GM10847 (cell line): ENCODE data around the gene MRNIP.

Experiments
- POLR2A ChIP-seq: IDR thresholded peaks from 2 replicates; pipeline ENCODE4 v1.6.1; 2011; ENCODE audit not compliant: insufficient read length; ENCODE audit errors: extremely low read depth

MRNIP gene

DNA sequence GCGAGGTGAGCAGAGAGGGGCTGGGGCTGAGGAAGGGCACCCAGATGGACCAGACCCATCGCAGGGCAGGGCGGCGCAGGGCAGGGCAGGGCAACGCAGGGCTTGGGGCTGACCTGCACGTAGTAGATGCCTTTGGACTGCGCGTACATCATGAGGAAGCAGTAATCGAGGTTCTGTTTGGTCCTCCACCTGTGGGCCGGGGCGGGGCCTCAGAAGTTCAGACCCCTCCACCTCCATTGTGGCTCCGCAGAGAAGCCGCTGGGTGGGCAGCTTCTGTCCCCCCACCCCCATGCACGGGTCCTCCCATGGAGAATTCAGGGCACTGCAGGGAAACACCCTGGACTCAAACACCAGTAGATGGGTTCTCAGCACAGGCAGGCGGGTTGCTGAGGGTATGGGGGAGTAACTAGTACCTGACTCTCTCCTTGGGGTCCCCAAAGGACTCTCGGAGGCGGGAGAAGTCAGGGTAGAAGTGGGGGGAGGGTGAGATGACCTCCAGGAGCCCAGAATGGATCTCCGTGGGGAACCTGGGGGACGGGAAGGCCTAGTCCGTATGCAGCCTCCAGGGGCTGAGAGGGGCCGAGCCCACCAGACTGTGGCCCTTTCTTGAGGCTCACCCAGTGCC is 58.4 kb downstream of the MRNIP start:
- no peak for TF ChIP-seq POLR2A

DNA sequence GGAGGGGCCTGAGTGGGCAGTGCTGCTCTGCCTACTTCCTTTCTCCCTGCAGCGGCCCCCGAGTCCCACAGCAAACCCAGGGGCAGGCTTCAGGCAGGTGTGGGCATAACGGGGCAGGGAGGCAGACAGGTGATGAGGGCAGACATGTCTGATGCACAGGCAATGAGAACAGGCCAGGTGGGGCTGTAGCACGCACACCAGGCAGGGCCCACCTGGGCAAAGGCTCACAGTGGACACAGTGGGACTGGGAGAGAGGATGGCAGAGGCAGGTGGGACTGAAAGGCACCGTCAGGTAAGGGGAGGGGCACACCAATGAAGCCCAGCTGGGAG is 59.0 kb downstream of the MRNIP start:
- TF ChIP-seq POLR2A, result no peak

DNA sequence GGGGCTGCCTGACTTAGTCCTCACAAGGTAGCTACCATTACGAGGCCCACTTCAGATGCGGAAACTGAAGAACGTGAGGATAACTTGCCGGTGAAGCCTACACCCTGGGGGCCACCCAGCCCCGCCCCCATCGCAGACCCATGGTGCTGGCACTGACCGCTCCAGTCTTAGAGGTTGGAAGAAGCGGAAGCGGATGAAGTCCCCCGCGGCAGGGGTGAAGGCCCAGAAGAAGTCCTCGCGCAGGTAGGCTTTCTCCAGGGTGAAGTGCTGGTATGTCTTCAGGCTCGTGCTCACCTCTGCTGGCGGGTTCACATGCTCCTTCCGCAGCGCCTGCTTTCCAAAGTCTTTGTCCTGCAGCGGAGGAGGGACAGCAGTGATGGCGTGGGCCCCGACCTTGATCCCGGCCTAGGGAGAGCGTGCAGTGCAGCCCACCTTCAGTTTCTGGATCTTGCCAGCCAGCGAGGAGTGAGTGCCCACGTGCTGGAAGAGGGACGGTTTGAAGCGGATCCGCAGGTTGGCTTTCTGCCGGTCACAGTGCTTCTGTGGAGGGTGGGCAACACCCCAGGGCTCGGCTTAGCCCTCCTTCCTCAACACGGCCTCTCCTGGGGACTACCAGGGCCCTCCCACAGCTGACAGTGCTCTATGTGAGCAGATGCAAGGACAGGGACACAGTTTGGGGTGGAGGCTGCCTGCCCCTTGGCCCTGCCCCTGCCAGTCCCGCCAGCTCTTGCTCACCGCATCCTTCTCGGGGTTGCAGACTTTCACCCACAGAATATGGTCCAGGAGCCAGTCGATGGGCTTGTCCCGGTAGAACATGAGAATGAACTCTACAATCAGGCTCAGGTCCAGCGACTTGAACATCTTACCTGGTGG is 59.6 kb downstream of the MRNIP start:
- no peak for TF ChIP-seq POLR2A

DNA sequence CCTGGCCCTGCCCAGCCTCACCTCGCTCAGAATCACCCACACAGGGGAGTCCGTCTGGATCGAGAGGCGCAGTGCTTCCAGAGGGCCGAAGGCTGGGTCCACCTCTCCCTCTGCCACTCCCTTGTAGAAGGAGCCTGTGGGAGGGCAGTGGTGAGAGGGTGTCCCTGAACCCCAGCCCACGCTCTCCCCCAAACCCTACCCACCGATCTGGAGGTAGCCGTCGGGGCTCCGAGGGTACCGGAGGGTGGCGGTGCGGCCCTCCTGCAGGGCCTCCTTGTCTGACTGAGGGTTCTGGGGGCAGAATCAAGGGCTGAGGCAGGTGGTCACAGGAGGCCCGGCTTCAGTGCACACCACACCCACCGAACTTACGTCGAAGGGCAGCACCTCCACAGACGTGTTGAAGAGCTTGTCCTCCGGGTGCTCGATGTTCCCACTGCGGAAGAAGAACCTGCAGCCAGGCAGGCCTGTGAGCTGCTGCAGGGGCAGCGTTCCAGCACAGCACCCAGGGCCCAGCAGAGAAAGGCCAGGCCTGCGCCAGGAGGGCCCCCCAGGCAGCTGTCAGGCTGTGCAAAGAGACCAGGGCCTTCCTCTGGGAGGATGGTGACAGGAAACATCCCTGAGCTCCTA is 60.4 kb downstream of the MRNIP start:
- no peak for TF ChIP-seq POLR2A

DNA sequence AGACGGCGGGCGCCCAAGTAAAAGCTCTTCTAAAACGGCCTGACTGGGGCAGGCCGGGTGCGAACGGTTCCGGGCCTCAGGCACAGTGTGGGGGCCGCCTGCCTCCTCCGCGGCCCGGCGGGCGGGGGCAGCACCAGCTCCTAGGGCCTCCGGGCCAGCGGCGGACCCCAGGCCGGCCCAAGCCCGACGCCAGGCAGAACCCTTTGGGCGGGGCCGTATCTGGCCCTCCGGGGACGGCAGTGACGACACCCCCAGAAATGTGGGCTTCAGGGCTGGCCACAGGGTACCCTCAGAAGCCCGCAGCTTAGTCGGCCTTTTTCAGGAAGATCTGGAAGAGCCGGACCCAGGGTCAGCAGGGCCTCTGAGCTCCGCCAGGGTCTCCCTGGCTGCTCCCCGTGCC is 60.9 kb downstream of the MRNIP start:
- no peak for TF ChIP-seq POLR2A

DNA sequence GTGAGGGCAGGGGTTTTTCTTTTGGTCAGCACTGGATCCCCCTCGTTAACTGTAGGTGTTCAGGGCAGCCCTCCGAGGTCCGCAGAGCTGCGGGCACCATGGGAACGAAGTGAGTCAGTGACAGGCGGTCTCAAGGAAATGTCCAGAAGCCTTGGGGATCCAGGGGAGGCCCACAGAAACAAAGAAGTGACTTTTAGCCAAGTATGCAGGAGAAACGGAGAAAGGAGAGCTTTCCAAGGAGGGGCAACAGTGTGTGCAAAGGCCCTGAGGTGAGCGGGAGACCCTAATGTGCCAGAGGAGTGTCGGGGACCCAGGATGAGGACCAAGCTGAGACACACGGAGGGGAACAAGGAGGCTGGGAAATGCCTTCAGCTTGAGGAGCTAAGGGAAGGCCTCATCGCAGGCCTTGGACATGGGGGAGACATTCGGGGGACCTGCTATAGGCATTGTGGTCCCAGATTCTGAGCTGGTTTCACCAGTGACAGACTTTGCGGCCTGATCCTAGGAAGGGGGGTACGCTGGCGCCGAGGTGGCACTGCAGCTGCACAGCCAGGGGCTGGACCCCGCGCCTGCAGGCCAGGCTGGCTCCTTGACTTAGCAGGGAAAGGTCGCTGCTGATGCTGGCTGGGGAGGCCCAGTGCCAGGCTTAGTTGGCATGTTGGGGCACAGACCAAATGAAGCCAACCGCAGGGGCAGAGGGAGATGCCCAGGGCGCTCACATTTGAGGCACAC is 61.6 kb downstream of the MRNIP start:
- peak; percentile 0 for TF ChIP-seq POLR2A

DNA sequence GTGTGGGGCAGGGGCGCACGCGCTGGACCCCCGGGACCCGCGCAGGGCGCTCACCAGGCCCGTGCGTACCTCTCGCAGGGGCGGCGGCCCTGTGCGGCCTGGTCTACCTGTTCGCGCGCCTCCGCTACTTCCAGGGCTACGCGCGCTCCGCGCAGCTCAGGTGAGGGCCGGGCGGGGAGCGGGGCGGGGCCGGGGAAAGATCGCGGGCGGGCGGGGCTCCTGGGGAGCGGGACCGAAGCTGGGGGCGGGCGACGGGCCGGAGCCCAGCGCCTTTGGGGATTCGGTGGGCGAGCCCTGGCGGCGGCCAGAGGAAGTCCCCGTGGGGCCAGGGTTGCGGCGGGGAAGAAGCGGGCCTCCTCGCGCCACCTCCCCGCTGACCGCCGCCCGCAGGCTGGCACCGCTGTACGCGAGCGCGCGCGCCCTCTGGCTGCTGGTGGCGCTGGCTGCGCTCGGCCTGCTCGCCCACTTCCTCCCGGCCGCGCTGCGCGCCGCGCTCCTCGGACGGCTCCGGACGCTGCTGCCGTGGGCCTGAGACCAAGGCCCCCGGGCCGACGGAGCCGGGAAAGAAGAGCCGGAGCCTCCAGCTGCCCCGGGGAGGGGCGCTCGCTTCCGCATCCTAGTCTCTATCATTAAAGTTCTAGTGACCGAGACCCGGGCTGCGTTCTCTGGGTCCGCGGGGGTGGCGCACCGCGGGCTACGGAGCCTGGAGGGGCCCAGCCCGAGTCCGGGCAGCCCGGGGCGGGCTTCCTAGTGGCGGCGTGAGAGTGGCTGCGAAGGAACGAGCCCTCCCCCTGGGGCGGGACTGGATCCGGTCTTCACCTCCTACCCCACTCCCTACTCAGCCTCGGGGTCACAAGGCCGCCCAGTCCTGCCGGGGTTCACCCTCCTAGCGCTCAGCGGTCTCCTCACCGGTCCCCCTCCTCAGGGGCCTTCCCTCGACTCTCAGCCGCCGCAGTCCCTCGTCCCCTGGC is 62.5 kb downstream of the MRNIP start:
- peak; percentile 13 for TF ChIP-seq POLR2A

DNA sequence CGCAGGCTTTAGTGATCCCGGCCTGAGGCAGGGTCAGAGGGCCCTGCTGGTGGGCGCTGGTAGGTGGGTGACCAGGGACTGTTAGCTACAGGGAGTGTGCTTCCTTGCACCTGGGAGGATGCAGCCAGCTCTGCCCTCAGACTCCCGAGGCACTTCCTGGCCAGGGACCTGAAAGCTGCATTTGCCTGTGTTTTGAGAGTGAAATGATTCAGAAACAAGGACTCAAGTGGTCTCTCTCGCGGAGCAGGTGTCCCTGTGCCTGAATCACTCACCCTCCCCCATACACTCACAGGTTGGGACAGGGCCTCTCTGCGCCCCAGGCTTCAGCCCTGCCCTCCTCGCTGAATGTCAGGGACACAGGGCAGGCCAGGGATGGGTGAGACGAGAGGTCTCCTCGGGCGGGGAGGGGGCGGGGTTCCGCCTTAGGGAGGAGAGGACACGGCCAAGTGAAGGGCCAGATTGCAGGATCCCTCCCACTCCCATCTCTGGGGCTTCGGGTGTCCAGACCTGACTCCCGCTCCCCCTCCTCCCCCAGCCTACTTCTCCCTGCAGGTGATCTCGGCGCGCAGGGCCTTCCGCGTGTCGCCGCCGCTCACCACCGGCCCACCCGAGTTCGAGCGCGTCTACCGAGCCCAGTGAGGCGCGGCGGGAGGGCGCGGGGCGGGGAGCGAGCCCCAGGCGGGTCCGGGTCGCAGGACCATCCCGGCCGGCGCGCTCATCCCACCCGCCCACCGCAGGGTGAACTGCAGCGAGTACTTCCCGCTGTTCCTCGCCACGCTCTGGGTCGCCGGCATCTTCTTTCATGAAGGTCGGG is 63.4 kb downstream of the MRNIP start:
- TF ChIP-seq POLR2A, result no peak

DNA sequence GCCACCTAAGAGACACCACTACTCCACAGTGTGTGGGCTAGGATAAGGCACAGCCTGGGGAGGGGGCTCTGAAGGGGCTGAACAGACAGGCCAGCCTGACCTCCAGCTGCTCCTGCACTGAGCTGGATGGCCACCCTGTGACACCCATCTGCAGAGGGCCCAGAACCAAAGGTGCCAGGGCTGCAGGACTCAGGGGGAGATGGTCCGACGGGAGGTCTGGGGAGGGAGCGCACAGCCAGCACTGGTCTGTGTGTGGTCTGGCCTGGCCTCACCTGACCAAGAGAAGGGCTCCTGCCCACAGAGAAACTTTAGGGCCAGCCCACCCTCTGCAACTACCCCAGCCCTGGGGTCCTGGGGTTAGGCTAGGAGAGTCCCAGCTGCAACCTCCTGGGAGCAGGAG is 64.0 kb downstream of the MRNIP start:
- no peak for TF ChIP-seq POLR2A

DNA sequence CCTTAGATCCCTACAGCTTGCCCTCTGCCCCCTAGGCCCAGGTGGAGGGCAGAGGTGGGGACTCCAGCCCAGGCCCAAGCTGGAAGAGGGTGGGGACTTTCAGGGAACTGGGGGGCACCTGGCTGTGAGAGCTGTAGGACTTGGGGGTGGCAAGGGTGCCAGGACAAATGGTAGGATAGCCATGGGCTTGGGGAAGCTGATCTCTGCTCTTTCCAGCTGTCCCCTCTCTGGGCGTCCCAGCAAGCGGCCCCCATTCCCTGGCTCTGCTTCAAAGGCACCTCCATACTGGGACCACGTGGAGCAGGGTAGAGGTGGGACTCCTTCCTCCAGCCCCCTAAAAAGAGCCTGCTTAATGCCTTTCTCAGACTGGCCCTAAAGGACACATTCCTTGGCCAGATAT is 64.4 kb downstream of the MRNIP start:
- no peak for TF ChIP-seq POLR2A

DNA sequence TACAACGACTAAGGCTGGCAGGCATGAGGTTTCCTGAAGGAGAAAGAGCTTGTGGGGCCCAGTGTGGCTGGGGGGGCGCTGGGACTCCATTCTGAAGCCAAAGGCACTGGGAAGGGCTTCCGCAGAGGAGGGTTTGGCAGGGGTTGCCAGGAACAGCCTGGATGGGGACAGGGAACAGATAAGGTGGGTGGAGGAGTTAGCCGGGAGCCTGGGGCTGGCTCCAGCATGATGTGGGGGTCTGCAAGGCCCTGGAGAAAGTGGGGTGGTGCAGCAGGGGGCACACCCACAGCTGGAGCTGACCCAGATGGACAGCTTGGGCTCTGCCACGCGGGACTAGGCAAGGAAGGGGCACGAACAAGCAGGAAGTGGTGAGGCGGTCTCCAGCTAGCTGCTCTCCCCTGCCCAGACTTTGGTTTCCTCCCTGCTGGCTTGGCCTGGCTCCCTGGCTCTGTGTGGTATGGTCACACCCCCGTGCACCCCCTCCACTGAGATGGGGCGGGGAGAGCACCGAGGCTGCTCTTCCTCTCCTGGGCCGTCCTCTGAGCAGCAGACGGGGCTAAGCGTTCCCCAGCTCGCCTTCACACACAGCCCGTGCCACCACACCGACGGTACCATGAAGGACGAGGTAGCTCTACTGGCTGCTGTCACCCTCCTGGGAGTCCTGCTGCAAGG is 65.0 kb downstream of the MRNIP start, which contains the start of gene LTC4S:
TSS of gene LTC4S (plus strand) at position 519 of the 672 bp plus-strand sequence. CDS start at position 614, 95 bp downstream.
- TF ChIP-seq POLR2A, result no peak

DNA sequence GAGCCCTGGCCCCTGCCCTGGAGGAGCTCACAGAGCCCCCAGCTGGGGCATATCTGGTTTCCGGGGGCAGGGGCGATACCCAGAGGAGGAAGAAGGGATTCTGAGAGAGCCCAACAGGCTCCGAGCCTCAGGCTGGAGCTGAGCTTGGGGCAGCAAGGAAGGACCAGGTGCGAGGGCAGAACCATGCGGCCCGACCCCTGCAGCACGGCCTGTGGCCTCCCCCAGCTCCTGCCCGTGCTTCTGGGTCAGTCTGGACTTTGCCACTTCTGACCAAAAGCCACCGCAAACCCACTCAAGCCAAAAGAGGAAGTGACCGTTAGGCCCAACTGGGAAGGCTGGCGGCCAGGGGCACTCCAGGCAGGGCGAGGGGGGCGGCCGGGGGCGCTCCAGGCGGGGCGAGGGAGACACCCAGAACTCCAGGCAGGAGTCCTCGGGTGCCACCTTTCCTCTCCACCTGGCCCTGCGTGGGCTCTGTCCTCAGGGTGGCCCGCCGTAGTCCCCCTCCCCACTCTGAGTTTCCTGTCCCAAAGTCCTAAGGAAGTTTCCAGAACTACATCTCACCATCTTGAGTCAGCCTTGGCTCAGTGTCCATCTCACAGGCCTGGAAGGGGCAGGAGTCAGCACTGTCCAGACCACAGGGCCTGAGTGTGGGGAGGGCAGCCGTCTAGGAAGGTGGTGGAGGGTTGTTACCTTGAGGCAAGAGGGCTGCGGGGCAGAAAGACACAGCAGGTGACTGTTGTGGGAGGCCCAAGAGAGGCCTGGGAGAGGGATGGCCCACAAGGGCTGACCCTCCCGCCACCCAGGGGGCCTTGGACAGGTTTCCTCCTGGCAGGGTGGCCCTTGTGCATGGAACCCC is 65.8 kb downstream of the MRNIP start:
- no peak for TF ChIP-seq POLR2A

DNA sequence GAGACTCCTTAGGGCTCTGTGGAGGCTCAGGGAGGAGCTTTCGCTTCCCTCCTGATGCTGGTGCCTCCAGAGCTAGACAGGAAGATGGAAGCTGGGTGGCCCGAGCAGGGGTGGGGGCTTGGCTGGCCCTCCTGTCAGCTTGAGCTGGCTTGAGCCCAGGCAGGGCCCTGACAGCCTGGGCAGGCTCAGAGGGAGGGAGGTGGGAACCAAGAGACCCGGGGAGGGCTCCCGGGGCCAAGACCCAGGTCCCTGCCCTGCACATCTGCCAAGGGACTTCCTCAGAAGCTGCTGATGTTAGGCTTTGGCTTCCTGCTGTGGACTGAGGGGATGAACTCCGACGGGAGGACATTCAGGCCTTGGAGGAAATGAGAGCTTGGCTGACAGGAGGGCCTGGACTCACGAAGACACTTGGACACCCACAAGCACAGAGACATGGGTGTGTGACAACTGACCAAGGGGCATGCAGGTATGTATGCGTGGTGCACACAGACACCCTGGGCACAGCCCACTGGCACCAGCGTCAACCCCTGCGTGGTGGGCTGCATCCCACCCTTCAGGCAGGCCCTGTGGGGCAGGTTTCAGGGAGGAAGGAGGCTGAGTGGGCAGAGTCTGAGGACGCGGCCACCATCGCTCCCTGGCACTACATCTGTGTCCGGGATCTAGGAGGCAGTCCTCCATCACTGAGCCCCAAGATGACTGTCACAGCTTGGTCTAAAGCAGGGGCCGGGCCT is 66.6 kb downstream of the MRNIP start:
- no peak for TF ChIP-seq POLR2A
